Neural crest cell (in vitro differentiated cells): ENCODE results near the gene NCBP3. TPM values are rescaled to one million over a fixed set of nuclear protein-coding genes. Genes with fewer than 3 reads are reported as not detected.

Source experiments
- DNase-seq: peaks from one replicate; pipeline ENCODE4 v3.0.0; 2021; ENCODE audit warnings: low read depth, mixed read lengths, low spot score
- H3K27ac Mint-ChIP-seq: one replicate; pipeline ENCODE4 v1.8.0; 2021; ENCODE audit warnings: mild to moderate bottlenecking, mixed read lengths; ENCODE audit not compliant: unreplicated experiment
- H3K27me3 Mint-ChIP-seq: 2 replicates; pipeline ENCODE4 v1.8.0; 2021; ENCODE audit warnings: low read depth, mild to moderate bottlenecking, mixed read lengths
- H3K36me3 Mint-ChIP-seq: 2 replicates; pipeline ENCODE4 v1.8.0; 2021; ENCODE audit warnings: low read depth, mild to moderate bottlenecking, mixed read lengths
- H3K4me1 Mint-ChIP-seq: 2 replicates; pipeline ENCODE4 v1.8.0; 2021; ENCODE audit warnings: mixed read lengths
- H3K4me3 Mint-ChIP-seq: one replicate; pipeline ENCODE4 v1.8.0; 2021; ENCODE audit warnings: mild to moderate bottlenecking, mixed read lengths
- H3K9me3 Mint-ChIP-seq: 2 replicates; pipeline ENCODE4 v1.8.0; 2021; ENCODE audit warnings: mixed read lengths
- CTCF ChIP-seq: fragments of 200-600 bp; sonication (generic); conservative IDR thresholded peaks from 2 replicates; pipeline ENCODE4 v1.5.0; 2021; ENCODE audit warnings: antibody characterized with exemption, mild to moderate bottlenecking
- total RNA-seq: library from RNA; stranded (reverse); gene quantifications from 2 replicates; pipeline ENCODE4 v1.2.1, GENCODE V29; 2021

NCBP3 gene
- total RNA-seq, 1 donor from 2014 or later = 61.5 TPM

- Mint-ChIP-seq H3K27ac (no peak overlapping the region), H3K36me3 (no peaks in the 10 kb centered on the region), H3K9me3 (no peaks in the 10 kb centered on the region), H3K4me3 (no peak overlapping the region), H3K27me3 (peaks cover 6% of the 10 kb centered on the region), H3K4me1 (peaks cover 6% of the 10 kb centered on the region)
- DNase-seq = no peak
- no peak for TF ChIP-seq CTCF
Observed at GRCh38 chr17:3852561-3852960, 6.5 kb upstream of the NCBP3 start.

- no peaks in the 10 kb centered on the region for H3K36me3 Mint-ChIP-seq
- DNase-seq = no peak
- TF ChIP-seq CTCF = no peak
- no peaks in the 10 kb centered on the region for H3K9me3 Mint-ChIP-seq
- H3K27ac Mint-ChIP-seq = no peak overlapping the region
- peaks cover 6% of the 10 kb centered on the region for H3K4me1 Mint-ChIP-seq
- H3K4me3 Mint-ChIP-seq = no peak overlapping the region
- H3K27me3 Mint-ChIP-seq = peaks cover 6% of the 10 kb centered on the region
Observed at GRCh38 chr17:3851461-3852100, 5.5 kb upstream of the NCBP3 start.

- H3K27me3 Mint-ChIP-seq = peaks cover 6% of the 10 kb centered on the region
- no peak for DNase-seq
Observed at GRCh38 chr17:3848229-3848835, 2.3 kb upstream of the NCBP3 start.

GRCh38 chr17:3847165-3847670 is 1.2 kb upstream of the NCBP3 start:
- Mint-ChIP-seq H3K27me3 (peaks cover 6% of the 10 kb centered on the region), H3K9me3 (no peaks in the 10 kb centered on the region), H3K4me1 (peaks cover 19% of the 10 kb centered on the region), H3K36me3 (no peaks in the 10 kb centered on the region), H3K4me3 (peak overlapping the region; percentile 99), H3K27ac (no peak overlapping the region)
- DNase-seq = no peak
- TF ChIP-seq CTCF = no peak

More at GRCh38 chr17:3848229-3848835, 2.3 kb upstream of the NCBP3 start:
- TF ChIP-seq CTCF = no peak
- Mint-ChIP-seq H3K9me3 (no peaks in the 10 kb centered on the region), H3K4me1 (peaks cover 19% of the 10 kb centered on the region), H3K36me3 (no peaks in the 10 kb centered on the region), H3K27ac (no peak overlapping the region), H3K4me3 (peak overlapping the region; percentile 23)

- DNase-seq = no peak
- peaks cover 6% of the 10 kb centered on the region for H3K27me3 Mint-ChIP-seq
- TF ChIP-seq CTCF = no peak
- no peaks in the 10 kb centered on the region for H3K36me3 Mint-ChIP-seq
- H3K9me3 Mint-ChIP-seq = no peaks in the 10 kb centered on the region
- H3K27ac Mint-ChIP-seq = no peak overlapping the region
- H3K4me3 Mint-ChIP-seq = peak overlapping the region; percentile 99
- peaks cover 19% of the 10 kb centered on the region for H3K4me1 Mint-ChIP-seq
Observed at GRCh38 chr17:3846437-3847164, 555 bp upstream of the NCBP3 start.
